Measurements from ENCODE around the gene CDK14. TPM values are rescaled to one million over a fixed set of nuclear protein-coding genes. Genes with fewer than 3 reads are reported as not detected.

Gene CDK14
- total RNA-seq, 1 donor = 39.1 TPM

GRCh38 chr7:91083855-91084644 lies 487.9 kb downstream of the CDK14 start:
- Histone ChIP-seq H3K79me2 (ENCODE audit: insufficient read depth, low read length) (no peaks in the 10 kb centered on the region), H3K27me3 (ENCODE audit: insufficient read depth, low read length) (no peaks in the 10 kb centered on the region), H3K36me3 (ENCODE audit: insufficient read depth, low read length) (no peaks in the 10 kb centered on the region), H3K27ac (ENCODE audit: low read depth, low read length) (no peak overlapping the region), H3K4me3 (ENCODE audit: insufficient read depth, low read length) (no peak overlapping the region), H4K20me1 (ENCODE audit: insufficient read depth, low read length) (no peaks in the 10 kb centered on the region), H3K4me1 (ENCODE audit: insufficient read depth, low read length) (peaks cover 51% of the 10 kb centered on the region), H2AFZ (ENCODE audit: low read length) (no peak overlapping the region), H3K9me3 (ENCODE audit: low read depth, low read length) (no peaks in the 10 kb centered on the region), H3K4me2 (ENCODE audit: insufficient read depth, low read length) (no peak overlapping the region)
- TF ChIP-seq CTCF (IDR thresholded peaks at IDR 0.05; ENCODE audit: extremely low read depth, low read depth, low read length) = no peak
- no peak for DNase-seq (ENCODE audit: insufficient read length, low spot score, missing footprints)

- no peak for DNase-seq (ENCODE audit: insufficient read length, low spot score, missing footprints)
- Histone ChIP-seq H3K27me3 (ENCODE audit: insufficient read depth, low read length) (no peaks in the 10 kb centered on the region), H3K27ac (ENCODE audit: low read depth, low read length) (no peak overlapping the region), H4K20me1 (ENCODE audit: insufficient read depth, low read length) (no peaks in the 10 kb centered on the region), H3K9me3 (ENCODE audit: low read depth, low read length) (no peaks in the 10 kb centered on the region), H3K4me2 (ENCODE audit: insufficient read depth, low read length) (no peak overlapping the region), H3K4me3 (ENCODE audit: insufficient read depth, low read length) (no peak overlapping the region), H2AFZ (ENCODE audit: low read length) (no peak overlapping the region), H3K4me1 (ENCODE audit: insufficient read depth, low read length) (peaks cover 41% of the 10 kb centered on the region), H3K79me2 (ENCODE audit: insufficient read depth, low read length) (no peaks in the 10 kb centered on the region), H3K36me3 (ENCODE audit: insufficient read depth, low read length) (no peaks in the 10 kb centered on the region)
- TF ChIP-seq CTCF (IDR thresholded peaks at IDR 0.05; ENCODE audit: extremely low read depth, low read depth, low read length) = no peak
Observed at GRCh38 chr7:91085175-91085574, 489.1 kb downstream of the CDK14 start.

DNA sequence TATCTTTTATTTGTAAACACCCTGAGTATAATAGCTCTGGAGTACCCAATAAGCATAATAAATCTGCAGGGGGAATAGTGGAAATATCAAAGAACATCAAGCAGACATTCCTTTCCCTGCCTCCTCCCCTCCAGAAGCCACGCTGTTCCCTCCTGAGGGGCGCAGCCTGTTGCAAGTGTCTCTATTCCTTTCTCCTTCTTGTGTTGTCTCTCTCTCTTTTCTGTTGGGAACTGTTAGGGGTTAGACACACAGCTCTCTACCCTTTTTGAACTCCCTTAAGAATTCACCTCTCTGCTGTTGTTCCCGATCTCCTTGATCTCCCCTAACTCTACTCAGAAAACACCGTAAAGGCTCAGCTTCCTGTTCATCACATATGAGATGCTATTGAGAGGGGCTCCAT lies 490.1 kb downstream of the CDK14 start:
- Histone ChIP-seq H3K4me1 (ENCODE audit: insufficient read depth, low read length) (peaks cover 32% of the 10 kb centered on the region), H3K79me2 (ENCODE audit: insufficient read depth, low read length) (no peaks in the 10 kb centered on the region), H3K36me3 (ENCODE audit: insufficient read depth, low read length) (no peaks in the 10 kb centered on the region), H3K27me3 (ENCODE audit: insufficient read depth, low read length) (no peaks in the 10 kb centered on the region), H3K4me2 (ENCODE audit: insufficient read depth, low read length) (no peak overlapping the region), H2AFZ (ENCODE audit: low read length) (no peak overlapping the region), H3K4me3 (ENCODE audit: insufficient read depth, low read length) (no peak overlapping the region), H3K27ac (ENCODE audit: low read depth, low read length) (no peak overlapping the region), H4K20me1 (ENCODE audit: insufficient read depth, low read length) (no peaks in the 10 kb centered on the region), H3K9me3 (ENCODE audit: low read depth, low read length) (no peaks in the 10 kb centered on the region)
- no peak for DNase-seq (ENCODE audit: insufficient read length, low spot score, missing footprints)
- no peak for TF ChIP-seq CTCF (IDR thresholded peaks at IDR 0.05; ENCODE audit: extremely low read depth, low read depth, low read length)

GRCh38 chr7:91088156-91088555 lies 492.0 kb downstream of the CDK14 start:
- Histone ChIP-seq H3K79me2 (ENCODE audit: insufficient read depth, low read length) (no peaks in the 10 kb centered on the region), H3K4me2 (ENCODE audit: insufficient read depth, low read length) (no peak overlapping the region), H2AFZ (ENCODE audit: low read length) (no peak overlapping the region), H3K9me3 (ENCODE audit: low read depth, low read length) (no peaks in the 10 kb centered on the region), H3K4me3 (ENCODE audit: insufficient read depth, low read length) (no peak overlapping the region), H4K20me1 (ENCODE audit: insufficient read depth, low read length) (no peaks in the 10 kb centered on the region), H3K36me3 (ENCODE audit: insufficient read depth, low read length) (no peaks in the 10 kb centered on the region), H3K4me1 (ENCODE audit: insufficient read depth, low read length) (peaks cover 13% of the 10 kb centered on the region), H3K27me3 (ENCODE audit: insufficient read depth, low read length) (no peaks in the 10 kb centered on the region), H3K27ac (ENCODE audit: low read depth, low read length) (no peak overlapping the region)
- no peak for TF ChIP-seq CTCF (IDR thresholded peaks at IDR 0.05; ENCODE audit: extremely low read depth, low read depth, low read length)
- no peak for DNase-seq (ENCODE audit: insufficient read length, low spot score, missing footprints)
